Lung (tissue), 12 donors: ENCODE data around the gene ELOVL1. TPM values are rescaled to one million over a fixed set of nuclear protein-coding genes. Genes with fewer than 3 reads are reported as not detected.
A peak's percentile ranks its signal among the peaks of the same experiment; 100 is the strongest.
"Not testable (repeated sequence)": the region's sequence is repeated elsewhere in the genome, so short reads cannot be mapped to it uniquely, and the experiment has no call there.

Experiments
- ATAC-seq: fragments of 200-7000 bp; cut with Tn5 transposase; one replicate; pipeline ENCODE4 v1.9.1; 2020; ENCODE audit warnings: moderate number of reproducible peaks; ENCODE audit not compliant: insufficient read depth, low FRiP score
- DNase-seq, 3 donors: peaks; one replicate each; pipeline ENCODE4 v3.0.0-alpha.2; 2013 to 2017
- H3K27ac ChIP-seq, 2 donors: one replicate each; pipeline ENCODE4 v1.5.1; 2013; ENCODE audit warnings: mild to moderate bottlenecking in 2 of 2, moderate library complexity in 2 of 2, control low read depth in 1 of 2, inconsistent platforms in 1 of 2, low read depth in 1 of 2, low read length in 1 of 2
- H3K27me3 ChIP-seq, 3 donors: one replicate each; pipeline ENCODE4 v1.5.1; 2013; ENCODE audit warnings: low read length in 2 of 3; ENCODE audit not compliant: control insufficient read depth in 3 of 3, insufficient read depth in 3 of 3
- H3K36me3 ChIP-seq, 4 donors: one replicate each; pipeline ENCODE4 v1.5.1; 2013; ENCODE audit warnings: low read length in 4 of 4, mild to moderate bottlenecking in 1 of 4, moderate library complexity in 1 of 4; ENCODE audit not compliant: control insufficient read depth in 4 of 4, insufficient read depth in 4 of 4
- H3K4me1 ChIP-seq, 5 donors: one replicate each; pipeline ENCODE4 v1.5.1; 2013; ENCODE audit warnings: low read length in 5 of 5, mild to moderate bottlenecking in 2 of 5, moderate library complexity in 1 of 5; ENCODE audit not compliant: control insufficient read depth in 5 of 5, insufficient read depth in 5 of 5
- H3K4me3 ChIP-seq: one replicate; pipeline ENCODE4 v1.5.1; 2013; ENCODE audit warnings: mild to moderate bottlenecking, control low read depth, moderate library complexity
- H3K9ac ChIP-seq, 2 donors: one replicate each; pipeline ENCODE4 v1.5.1; 2013; ENCODE audit warnings: low read length in 2 of 2, control low read depth in 1 of 2; ENCODE audit not compliant: insufficient read depth in 1 of 2
- H3K9me3 ChIP-seq, 4 donors: one replicate each; pipeline ENCODE4 v1.5.1; 2013; ENCODE audit warnings: low read length in 3 of 4, mild to moderate bottlenecking in 1 of 4, moderate library complexity in 1 of 4; ENCODE audit not compliant: control insufficient read depth in 4 of 4, insufficient read depth in 3 of 4
- CTCF ChIP-seq: IDR thresholded peaks from 2 replicates; pipeline ENCODE4 v1.5.1; 2012; ENCODE audit warnings: mild to moderate bottlenecking; ENCODE audit errors: control extremely low read depth, extremely low read depth
- WGBS, 2 donors: extraction: QIAGEN DNeasy Blood & Tissue Kit; methylation state at CpG; one replicate each; pipeline ENCODE4 v1.1.7; 2013; 5-methylcytosine and 5-hydroxymethylcytosine counted together
- polyA plus RNA-seq, 2 donors: library from polyadenylated mRNA; stranded (reverse); fragments of 200-250 nt; gene quantifications; one replicate each; pipeline ENCODE4 v1.2.1, GENCODE V29; 2013
- total RNA-seq, 2 donors: library from RNA; depleted of rRNA in 1 of 2; stranded (reverse); fragments of >200 nt in 1 of 2; gene quantifications; one replicate each; pipeline ENCODE4 v1.2.1, GENCODE V29; 2014 to 2021
- donor health status: control.
- donor health status: control.
- donor health status: Bipolar disorder and iron deficiency.
- donor health status: healthy.
- donor health status: DM: yes; HTN: yes; CAD: no.

The ELOVL1 gene
- total and polyA plus RNA-seq, 4 donors: 41.2 to 174 (median 103) TPM

- H3K4me3 ChIP-seq: no peak overlapping the region
- ATAC-seq (no peak), DNase-seq (no peak)
- H3K4me1 ChIP-seq: peaks cover 3 to 20% (median 5%) of the 10 kb centered on the region in 5 donors
- H3K27me3 ChIP-seq: no peaks in the 10 kb centered on the region
- peak overlapping the region in 1 of 2 donors; percentile 43 for H3K27ac ChIP-seq
- TF ChIP-seq CTCF: no peak
- 94 to 97% methylated on average over 5 of the region's 5 CpGs for whole genome bisulfite sequencing, 2 donors
- H3K9me3 ChIP-seq: no peaks in the 10 kb centered on the region
- no peak overlapping the region for H3K9ac ChIP-seq
- H3K36me3 ChIP-seq: peaks cover 0 to 2% (median 0%) of the 10 kb centered on the region in 4 donors
Observed at GRCh38 chr1:43372172-43372571, 4.4 kb upstream of the ELOVL1 start.

- Histone ChIP-seq H3K4me1 (peaks cover 3 to 20% (median 17%) of the 10 kb centered on the region in 5 donors), H3K36me3 (peaks cover 0 to 4% (median under 1%) of the 10 kb centered on the region in 4 donors), H3K27ac (no peak overlapping the region), H3K27me3 (no peaks in the 10 kb centered on the region), H3K9ac (no peak overlapping the region), H3K4me3 (no peak overlapping the region), H3K9me3 (no peaks in the 10 kb centered on the region)
- ATAC-seq (no peak), DNase-seq (no peak)
- WGBS, 2 donors: 87 to 92% methylated on average over 4 of the region's 4 CpGs
- no peak for TF ChIP-seq CTCF
Observed at GRCh38 chr1:43370564-43370963, 2.8 kb upstream of the ELOVL1 start.

- H3K9ac ChIP-seq, H3K9me3 ChIP-seq, DNase-seq, H3K27me3 ChIP-seq, H3K27ac ChIP-seq, H3K4me3 ChIP-seq, ATAC-seq, H3K36me3 ChIP-seq: not testable (repeated sequence)
- WGBS, 2 donors: 95 to 97% methylated on average over 6 of the region's 6 CpGs
- H3K4me1 ChIP-seq: peaks cover 3 to 20% (median 18%) of the 10 kb centered on the region in 5 donors
Observed at GRCh38 chr1:43369779-43370178, 2.0 kb upstream of the ELOVL1 start.

GRCh38 chr1:43368646-43369020 lies 822 bp upstream of the ELOVL1 start:
- no peak for TF ChIP-seq CTCF
- Histone ChIP-seq H3K4me1 (peaks cover 3 to 20% (median 13%) of the 10 kb centered on the region in 5 donors), H3K9ac (peak overlapping the region; percentile 56 to 82), H3K36me3 (peaks cover 6 to 17% (median 12%) of the 10 kb centered on the region in 4 donors), H3K4me3 (no peak overlapping the region), H3K9me3 (no peaks in the 10 kb centered on the region), H3K27me3 (no peaks in the 10 kb centered on the region), H3K27ac (peak overlapping the region; percentile 93 to 98)
- ATAC-seq (no peak), DNase-seq (no peak)
- 17 to 18% methylated on average over 6 of the region's 6 CpGs for WGBS, 2 donors
